Stomach smooth muscle (tissue), 2 donors: ENCODE results near the gene SYTL4.
A peak's percentile ranks its signal among the peaks of the same experiment; 100 is the strongest.

Experiments
- H3K27ac ChIP-seq: one replicate; pipeline ENCODE4 v1.7.0; 2013; ENCODE audit warnings: mild to moderate bottlenecking, low read length, inconsistent platforms
- H3K27me3 ChIP-seq, 2 donors: one replicate each; pipeline ENCODE4 v1.7.0; 2013; ENCODE audit warnings: low read length in 2 of 2; ENCODE audit not compliant: insufficient read depth in 2 of 2, control insufficient read depth in 1 of 2
- H3K36me3 ChIP-seq, 2 donors: one replicate each; pipeline ENCODE4 v1.7.0; 2013; ENCODE audit warnings: low read length in 2 of 2; ENCODE audit not compliant: control insufficient read depth in 2 of 2, insufficient read depth in 2 of 2
- H3K4me1 ChIP-seq: one replicate; pipeline ENCODE4 v1.7.0; 2013; ENCODE audit warnings: low read length; ENCODE audit not compliant: control insufficient read depth, insufficient read depth
- H3K4me3 ChIP-seq, 2 donors: one replicate each; pipeline ENCODE4 v1.7.0; 2013; ENCODE audit warnings: low read length in 2 of 2
- H3K9ac ChIP-seq, 2 donors: one replicate each; pipeline ENCODE4 v1.7.0; 2013; ENCODE audit warnings: low read length in 2 of 2, mild to moderate bottlenecking in 1 of 2
- H3K9me3 ChIP-seq, 2 donors: one replicate each; pipeline ENCODE4 v1.7.0; 2013; ENCODE audit warnings: low read length in 2 of 2; ENCODE audit not compliant: control insufficient read depth in 2 of 2
- donor health status: healthy.
- donor health status: Pancreatic carcinoma.

Gene SYTL4

GRCh38 chrX:100672966-100673365, 59.0 kb downstream of the SYTL4 start:
- no peaks in the 10 kb centered on the region for H3K9me3 ChIP-seq
- peaks cover 2% of the 10 kb centered on the region for H3K4me1 ChIP-seq
- H3K36me3 ChIP-seq, result no peaks in the 10 kb centered on the region
- no peak overlapping the region for H3K9ac ChIP-seq
- peaks cover 0 to 17% of the 10 kb centered on the region in 2 donors for H3K27me3 ChIP-seq
- H3K27ac ChIP-seq, result no peak overlapping the region
- H3K4me3 ChIP-seq, result no peak overlapping the region

- no peaks in the 10 kb centered on the region for H3K4me1 ChIP-seq
- no peak overlapping the region for H3K9ac ChIP-seq
- H3K4me3 ChIP-seq, result no peak overlapping the region
- H3K27ac ChIP-seq, result no peak overlapping the region
- H3K36me3 ChIP-seq, result no peaks in the 10 kb centered on the region
- H3K27me3 ChIP-seq, result peaks cover 0 to 16% of the 10 kb centered on the region in 2 donors
- H3K9me3 ChIP-seq, result no peaks in the 10 kb centered on the region
These were observed 68.3 kb downstream of the SYTL4 start for GRCh38 chrX:100663642-100664041.

GRCh38 chrX:100662796-100663195, 69.1 kb downstream of the SYTL4 start:
- no peak overlapping the region for H3K27ac ChIP-seq
- no peaks in the 10 kb centered on the region for H3K9me3 ChIP-seq
- H3K36me3 ChIP-seq, result no peaks in the 10 kb centered on the region
- H3K9ac ChIP-seq, result no peak overlapping the region
- H3K4me3 ChIP-seq, result no peak overlapping the region
- H3K27me3 ChIP-seq, result peaks cover 0 to 16% of the 10 kb centered on the region in 2 donors
- H3K4me1 ChIP-seq, result no peaks in the 10 kb centered on the region

- peaks cover 0 to 16% of the 10 kb centered on the region in 2 donors for H3K27me3 ChIP-seq
- H3K4me3 ChIP-seq, result no peak overlapping the region
- H3K9me3 ChIP-seq, result no peaks in the 10 kb centered on the region
- H3K9ac ChIP-seq, result no peak overlapping the region
- no peaks in the 10 kb centered on the region for H3K4me1 ChIP-seq
- no peak overlapping the region for H3K27ac ChIP-seq
- H3K36me3 ChIP-seq, result no peaks in the 10 kb centered on the region
These were observed 69.8 kb downstream of the SYTL4 start for GRCh38 chrX:100662170-100662569.

GRCh38 chrX:100659431-100660137, 72.3 kb downstream of the SYTL4 start:
- Histone ChIP-seq H3K9ac (no peak overlapping the region), H3K27ac (no peak overlapping the region), H3K27me3 (peaks cover 0 to 10% of the 10 kb centered on the region in 2 donors), H3K4me1 (no peaks in the 10 kb centered on the region), H3K4me3 (no peak overlapping the region), H3K36me3 (no peaks in the 10 kb centered on the region), H3K9me3 (no peaks in the 10 kb centered on the region)

- Histone ChIP-seq H3K9me3 (no peaks in the 10 kb centered on the region), H3K4me3 (no peak overlapping the region), H3K36me3 (no peaks in the 10 kb centered on the region), H3K27me3 (peaks cover 0 to 11% of the 10 kb centered on the region in 2 donors), H3K27ac (no peak overlapping the region), H3K9ac (no peak overlapping the region), H3K4me1 (no peaks in the 10 kb centered on the region)
These were observed 73.0 kb downstream of the SYTL4 start for GRCh38 chrX:100658941-100659381.

GRCh38 chrX:100654261-100654660, 77.7 kb downstream of the SYTL4 start:
- H3K27me3 ChIP-seq, result peaks cover 0 to 7% of the 10 kb centered on the region in 2 donors
- H3K9ac ChIP-seq, result no peak overlapping the region
- no peak overlapping the region for H3K27ac ChIP-seq
- H3K4me1 ChIP-seq, result peaks cover 9% of the 10 kb centered on the region
- no peak overlapping the region for H3K4me3 ChIP-seq
- no peaks in the 10 kb centered on the region for H3K36me3 ChIP-seq
- H3K9me3 ChIP-seq, result no peaks in the 10 kb centered on the region

GRCh38 chrX:100652266-100652665, 79.7 kb downstream of the SYTL4 start:
- H3K27me3 ChIP-seq, result peaks cover 0 to 7% of the 10 kb centered on the region in 2 donors
- H3K9ac ChIP-seq, result no peak overlapping the region
- H3K27ac ChIP-seq, result no peak overlapping the region
- H3K4me1 ChIP-seq, result peaks cover 9% of the 10 kb centered on the region
- no peaks in the 10 kb centered on the region for H3K9me3 ChIP-seq
- no peaks in the 10 kb centered on the region for H3K36me3 ChIP-seq
- no peak overlapping the region for H3K4me3 ChIP-seq

- Histone ChIP-seq H3K9ac (no peak overlapping the region), H3K27ac (no peak overlapping the region)
These were observed 81.1 kb downstream of the SYTL4 start for GRCh38 chrX:100650841-100651240.

GRCh38 chrX:100649550-100650356, 82.2 kb downstream of the SYTL4 start:
- Histone ChIP-seq H3K36me3 (no peaks in the 10 kb centered on the region), H3K4me3 (no peak overlapping the region), H3K27ac (peak overlapping the region; percentile 58), H3K9ac (peak overlapping the region in 1 of 2 donors; percentile 28), H3K9me3 (no peaks in the 10 kb centered on the region), H3K4me1 (peaks cover 9% of the 10 kb centered on the region), H3K27me3 (peaks cover 0 to 7% of the 10 kb centered on the region in 2 donors)

More at GRCh38 chrX:100650841-100651240, 81.1 kb downstream of the SYTL4 start:
- Histone ChIP-seq H3K4me3 (no peak overlapping the region), H3K4me1 (peaks cover 9% of the 10 kb centered on the region), H3K9me3 (no peaks in the 10 kb centered on the region), H3K27me3 (peaks cover 0 to 7% of the 10 kb centered on the region in 2 donors), H3K36me3 (no peaks in the 10 kb centered on the region)
